Mesothelial cell of epicardium (in vitro differentiated cells): ENCODE measurements around the gene RBM14. TPM values are rescaled to one million over a fixed set of nuclear protein-coding genes. Genes with fewer than 3 reads are reported as not detected.
A peak's percentile ranks its signal among the peaks of the same experiment; 100 is the strongest.
"Not testable (repeated sequence)": the region's sequence is repeated elsewhere in the genome, so short reads cannot be mapped to it uniquely, and the experiment has no call there.

Experiments used
- DNase-seq, 2 experiments: peaks; one replicate each; pipeline ENCODE4 v3.0.0; 2021; ENCODE audit warnings: low spot score in 2 of 2; ENCODE audit not compliant: unreplicated experiment in 2 of 2
- H3K27ac Mint-ChIP-seq: 2 replicates; pipeline ENCODE4 v1.8.0; 2021; ENCODE audit warnings: mixed read lengths
- H3K27me3 Mint-ChIP-seq: 2 replicates; pipeline ENCODE4 v1.8.0; 2021; ENCODE audit warnings: low read depth, mixed read lengths
- H3K36me3 Mint-ChIP-seq: 2 replicates; pipeline ENCODE4 v1.8.0; 2021; ENCODE audit warnings: mixed read lengths
- H3K4me1 Mint-ChIP-seq: 2 replicates; pipeline ENCODE4 v1.8.0; 2021; ENCODE audit warnings: mixed read lengths
- H3K4me3 Mint-ChIP-seq: 2 replicates; pipeline ENCODE4 v1.8.0; 2021; ENCODE audit warnings: mild to moderate bottlenecking, moderate library complexity, mixed read lengths
- H3K9me3 Mint-ChIP-seq: 2 replicates; pipeline ENCODE4 v1.8.0; 2021; ENCODE audit warnings: mixed read lengths
- CTCF ChIP-seq: fragments of 200-600 bp; sonication (generic); IDR thresholded peaks from one replicate; pipeline ENCODE4 v1.5.0; 2021; ENCODE audit warnings: antibody characterized with exemption; ENCODE audit not compliant: unreplicated experiment
- total RNA-seq: library from RNA; stranded (reverse); gene quantifications from 3 replicates; pipeline ENCODE4 v1.2.1, GENCODE V29; 2021

RBM14 gene
- total RNA-seq, 1 donor from 2014 or later, result 135 TPM

GRCh38 chr11:66570079-66570849 is 46.2 kb upstream of the RBM14 start:
- peaks cover 11% of the 10 kb centered on the region for H3K9me3 Mint-ChIP-seq
- H3K4me3 Mint-ChIP-seq, result no peak overlapping the region
- H3K36me3 Mint-ChIP-seq, result no peaks in the 10 kb centered on the region
- no peak for DNase-seq
- peaks cover 9% of the 10 kb centered on the region for H3K27me3 Mint-ChIP-seq
- H3K4me1 Mint-ChIP-seq, result peaks cover 11% of the 10 kb centered on the region
- no peak for TF ChIP-seq CTCF
- H3K27ac Mint-ChIP-seq, result no peak overlapping the region

DNA sequence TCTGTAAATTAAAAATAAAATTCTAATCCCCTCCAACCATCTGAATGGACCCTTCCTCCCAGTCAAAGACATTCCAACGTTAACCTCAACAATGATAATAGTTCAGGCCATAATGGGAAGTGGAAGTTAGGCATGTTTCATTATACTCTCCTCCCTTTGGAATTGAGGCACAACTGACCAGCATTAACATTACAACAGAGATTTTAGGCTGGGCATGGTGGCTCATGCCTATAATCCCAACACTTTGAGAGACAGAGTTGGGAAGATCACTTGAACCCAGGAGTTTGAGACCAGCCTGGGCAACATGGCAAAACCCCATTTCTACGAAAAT is 45.6 kb upstream of the RBM14 start:
- no peak for DNase-seq
- no peak for TF ChIP-seq CTCF
- Mint-ChIP-seq H3K9me3 (peaks cover 11% of the 10 kb centered on the region), H3K27ac (no peak overlapping the region), H3K36me3 (no peaks in the 10 kb centered on the region), H3K4me3 (no peak overlapping the region), H3K4me1 (peaks cover 11% of the 10 kb centered on the region), H3K27me3 (peaks cover 9% of the 10 kb centered on the region)

DNA sequence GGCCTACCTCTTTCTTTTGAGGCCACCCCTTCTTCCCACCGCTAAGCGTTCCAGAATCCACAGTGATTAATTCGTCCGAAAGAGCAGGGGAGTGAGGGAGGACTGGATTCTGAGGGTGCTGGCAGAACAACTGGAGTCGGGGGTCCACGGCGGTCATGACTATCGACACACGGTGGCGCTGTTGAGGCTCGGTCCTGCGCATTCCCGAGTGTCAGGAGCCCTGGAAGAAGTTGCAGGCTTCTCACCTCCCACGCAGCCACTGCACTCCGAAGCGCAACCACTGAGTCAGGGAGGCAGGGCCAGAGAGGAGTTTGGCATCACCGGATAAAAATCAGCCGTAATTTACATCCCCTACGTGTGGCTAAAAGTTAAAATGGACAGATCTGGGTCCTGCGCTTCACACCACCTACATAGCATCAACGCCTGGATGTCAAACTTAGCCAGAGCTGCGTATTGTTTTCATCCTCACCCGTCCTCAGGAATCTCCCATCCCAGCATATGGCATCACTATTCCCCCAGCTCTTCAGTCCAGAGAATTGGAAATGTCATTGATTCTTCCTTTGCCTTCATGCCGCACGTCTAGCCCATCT is 37.3 kb upstream of the RBM14 start:
- Mint-ChIP-seq H3K4me1 (peaks cover 5% of the 10 kb centered on the region), H3K27ac (no peak overlapping the region), H3K9me3 (peaks cover 16% of the 10 kb centered on the region), H3K27me3 (peaks cover 17% of the 10 kb centered on the region), H3K4me3 (no peak overlapping the region), H3K36me3 (peaks cover 3% of the 10 kb centered on the region)
- peak; percentile 77 for TF ChIP-seq CTCF
- peak; percentile 62 to 87 for DNase-seq

- Mint-ChIP-seq H3K27me3 (peaks cover 12% of the 10 kb centered on the region), H3K4me1 (peaks cover 5% of the 10 kb centered on the region), H3K27ac (no peak overlapping the region), H3K9me3 (peaks cover 10% of the 10 kb centered on the region), H3K4me3 (no peak overlapping the region), H3K36me3 (peaks cover 3% of the 10 kb centered on the region)
- DNase-seq, result no peak
- no peak for TF ChIP-seq CTCF
Measured at GRCh38 chr11:66580803-66581202, 35.6 kb upstream of the RBM14 start.

DNA sequence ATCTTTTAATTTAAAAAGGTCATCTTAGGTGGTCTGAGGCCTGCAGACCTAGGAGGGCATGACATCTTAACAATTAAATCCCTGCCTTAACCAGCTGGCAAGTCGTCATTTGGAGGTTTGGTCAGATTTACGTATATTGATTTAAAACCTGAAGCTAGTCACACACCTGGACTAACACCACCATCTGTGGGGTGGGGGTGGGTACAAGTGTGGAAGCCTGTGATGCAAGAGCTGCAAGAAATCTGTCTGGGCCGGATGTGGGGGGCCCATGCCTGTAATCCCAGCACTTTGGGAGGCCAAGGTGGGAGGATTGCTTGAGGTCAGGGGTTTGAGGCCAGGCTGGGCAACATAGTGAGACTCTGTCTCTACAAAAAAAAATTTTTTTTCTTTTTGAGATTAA is 35.2 kb upstream of the RBM14 start:
- no peak overlapping the region for H3K27ac Mint-ChIP-seq
- no peak for TF ChIP-seq CTCF
- peaks cover 3% of the 10 kb centered on the region for H3K36me3 Mint-ChIP-seq
- H3K27me3 Mint-ChIP-seq, result peaks cover 12% of the 10 kb centered on the region
- H3K9me3 Mint-ChIP-seq, result peaks cover 10% of the 10 kb centered on the region
- H3K4me3 Mint-ChIP-seq, result no peak overlapping the region
- no peak for DNase-seq
- peaks cover 5% of the 10 kb centered on the region for H3K4me1 Mint-ChIP-seq

DNA sequence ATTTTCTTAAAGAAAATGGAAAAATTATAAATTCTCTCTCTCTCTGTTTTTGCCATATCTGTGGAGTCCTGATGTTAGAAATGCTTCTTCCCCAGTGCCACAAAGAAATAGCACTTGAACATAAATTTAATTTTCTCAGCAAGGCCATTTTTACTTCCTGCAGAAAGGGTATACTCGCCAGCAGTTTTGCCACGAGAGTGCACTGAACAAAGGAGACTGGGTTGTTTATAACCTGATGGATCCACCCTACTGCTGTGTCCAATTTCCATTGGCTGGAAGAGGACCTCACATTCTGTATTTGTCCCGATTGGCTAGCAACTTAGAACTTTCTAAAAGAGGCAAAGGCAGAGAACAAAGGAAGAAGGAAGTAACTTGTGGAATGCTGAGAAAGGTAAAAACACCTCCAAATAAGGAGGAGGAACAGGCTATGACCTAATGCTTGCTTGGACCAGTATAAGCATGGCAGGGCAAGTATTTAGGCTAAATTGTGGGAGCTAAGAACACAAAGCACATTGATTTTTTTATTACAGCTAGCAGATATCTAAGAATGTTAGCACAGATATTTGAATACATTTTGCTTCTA is 33.8 kb upstream of the RBM14 start:
- DNase-seq, H3K4me3 Mint-ChIP-seq, H3K36me3 Mint-ChIP-seq, H3K4me1 Mint-ChIP-seq, H3K27ac Mint-ChIP-seq: not testable (repeated sequence)
- peaks cover 10% of the 10 kb centered on the region for H3K9me3 Mint-ChIP-seq
- H3K27me3 Mint-ChIP-seq, result peaks cover 12% of the 10 kb centered on the region

DNA sequence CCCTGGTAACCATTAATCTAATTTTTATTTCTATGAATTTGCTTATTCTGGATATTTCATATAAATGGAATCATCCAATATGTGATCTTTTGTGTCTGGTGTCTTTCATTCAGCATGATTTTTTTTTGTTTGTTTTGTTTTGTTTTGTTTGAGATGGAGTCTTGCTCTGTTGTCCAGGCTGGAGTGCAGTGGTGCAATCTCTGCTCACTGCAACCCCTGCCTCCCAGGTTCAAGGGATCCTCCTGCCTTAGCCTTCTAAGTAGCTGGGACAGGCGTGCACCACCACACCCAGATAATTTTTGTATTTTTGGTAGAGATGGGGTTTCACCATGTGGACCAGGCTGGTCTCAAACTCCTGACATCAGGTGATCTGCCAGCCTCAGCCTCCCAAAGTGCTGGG is 31.0 kb upstream of the RBM14 start:
- DNase-seq, H3K27ac Mint-ChIP-seq, H3K4me3 Mint-ChIP-seq, H3K27me3 Mint-ChIP-seq, H3K4me1 Mint-ChIP-seq, H3K36me3 Mint-ChIP-seq: not testable (repeated sequence)
- H3K9me3 Mint-ChIP-seq, result peaks cover 15% of the 10 kb centered on the region
